ENCODE measurements around the gene CSTA.

The CSTA gene

DNA sequence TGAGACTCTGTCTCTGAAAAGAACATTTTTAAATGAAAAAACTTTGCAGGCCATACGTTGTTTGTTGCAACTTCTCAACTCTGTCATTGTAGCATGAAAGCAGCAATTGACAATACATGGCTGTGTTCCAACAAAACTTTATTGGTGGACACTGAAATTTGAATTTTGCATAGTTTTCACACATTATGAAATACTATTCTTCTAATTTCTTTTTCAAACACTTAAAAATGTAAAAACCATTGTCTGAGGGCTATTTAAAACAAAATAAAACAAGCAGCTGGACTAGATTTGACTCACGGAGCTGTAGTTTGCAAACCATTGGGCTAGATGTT lies 18.5 kb upstream of the CSTA start:
- H3K4me3 ChIP-seq (ENCODE audit: low read length), result no peak overlapping the region
- H3K4me1 ChIP-seq (ENCODE audit: control insufficient read depth, low read depth, low read length), result no peaks in the 10 kb centered on the region
- H3K36me3 ChIP-seq (ENCODE audit: control insufficient read depth, low read depth, low read length), result no peaks in the 10 kb centered on the region
- no peak overlapping the region for H3K27ac ChIP-seq (ENCODE audit: low read length)
- no peak overlapping the region for H3K9ac ChIP-seq (ENCODE audit: low read length)
- no peaks in the 10 kb centered on the region for H3K27me3 ChIP-seq (ENCODE audit: control insufficient read depth, insufficient read depth, low read length)
- H3K9me3 ChIP-seq (ENCODE audit: control insufficient read depth, low read depth, low read length), result no peaks in the 10 kb centered on the region

DNA sequence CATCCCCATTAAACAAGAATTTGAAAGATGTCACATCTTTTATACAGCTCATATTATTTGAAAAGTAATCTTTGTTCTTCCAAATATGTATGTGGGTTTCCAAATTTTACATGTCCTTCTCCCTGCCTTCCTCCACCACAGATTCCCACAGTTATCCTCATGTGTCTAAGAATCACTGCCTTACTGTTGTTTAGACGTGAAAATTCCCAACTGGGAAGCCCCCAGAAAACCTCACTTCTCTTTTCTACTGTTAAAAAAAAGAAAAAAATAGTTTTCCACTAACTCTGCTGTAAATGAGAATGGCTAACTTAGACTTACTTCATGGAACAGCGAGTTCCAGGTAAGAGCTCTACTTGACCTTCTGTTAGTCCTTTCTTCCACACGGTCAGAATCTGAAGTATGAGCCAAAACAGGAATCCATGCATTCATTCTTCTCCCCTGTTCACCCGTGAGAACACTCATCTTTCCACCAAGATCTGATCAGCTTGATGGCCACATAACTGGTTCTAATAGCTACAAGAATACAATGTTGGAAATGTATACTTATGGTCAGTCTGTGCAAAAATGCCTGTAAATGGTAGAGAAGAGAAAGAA lies 17.9 kb upstream of the CSTA start:
- Histone ChIP-seq H3K27me3 (ENCODE audit: control insufficient read depth, insufficient read depth, low read length) (no peaks in the 10 kb centered on the region), H3K9me3 (ENCODE audit: control insufficient read depth, low read depth, low read length) (no peaks in the 10 kb centered on the region), H3K4me1 (ENCODE audit: control insufficient read depth, low read depth, low read length) (no peaks in the 10 kb centered on the region), H3K36me3 (ENCODE audit: control insufficient read depth, low read depth, low read length) (no peaks in the 10 kb centered on the region), H3K4me3 (ENCODE audit: low read length) (no peak overlapping the region), H3K9ac (ENCODE audit: low read length) (no peak overlapping the region), H3K27ac (ENCODE audit: low read length) (no peak overlapping the region)

GRCh38 chr3:122307976-122308375 lies 17.1 kb upstream of the CSTA start:
- H3K9ac ChIP-seq (ENCODE audit: low read length), result no peak overlapping the region
- H3K4me3 ChIP-seq (ENCODE audit: low read length), result no peak overlapping the region
- no peaks in the 10 kb centered on the region for H3K4me1 ChIP-seq (ENCODE audit: control insufficient read depth, low read depth, low read length)
- no peaks in the 10 kb centered on the region for H3K36me3 ChIP-seq (ENCODE audit: control insufficient read depth, low read depth, low read length)
- no peaks in the 10 kb centered on the region for H3K9me3 ChIP-seq (ENCODE audit: control insufficient read depth, low read depth, low read length)
- no peak overlapping the region for H3K27ac ChIP-seq (ENCODE audit: low read length)
- H3K27me3 ChIP-seq (ENCODE audit: control insufficient read depth, insufficient read depth, low read length), result no peaks in the 10 kb centered on the region

- Histone ChIP-seq H3K4me1 (ENCODE audit: control insufficient read depth, low read depth, low read length) (no peaks in the 10 kb centered on the region), H3K9ac (ENCODE audit: low read length) (no peak overlapping the region), H3K9me3 (ENCODE audit: control insufficient read depth, low read depth, low read length) (no peaks in the 10 kb centered on the region), H3K36me3 (ENCODE audit: control insufficient read depth, low read depth, low read length) (no peaks in the 10 kb centered on the region), H3K27me3 (ENCODE audit: control insufficient read depth, insufficient read depth, low read length) (no peaks in the 10 kb centered on the region), H3K4me3 (ENCODE audit: low read length) (no peak overlapping the region), H3K27ac (ENCODE audit: low read length) (no peak overlapping the region)
Observed at GRCh38 chr3:122310361-122310760, 14.7 kb upstream of the CSTA start.

DNA sequence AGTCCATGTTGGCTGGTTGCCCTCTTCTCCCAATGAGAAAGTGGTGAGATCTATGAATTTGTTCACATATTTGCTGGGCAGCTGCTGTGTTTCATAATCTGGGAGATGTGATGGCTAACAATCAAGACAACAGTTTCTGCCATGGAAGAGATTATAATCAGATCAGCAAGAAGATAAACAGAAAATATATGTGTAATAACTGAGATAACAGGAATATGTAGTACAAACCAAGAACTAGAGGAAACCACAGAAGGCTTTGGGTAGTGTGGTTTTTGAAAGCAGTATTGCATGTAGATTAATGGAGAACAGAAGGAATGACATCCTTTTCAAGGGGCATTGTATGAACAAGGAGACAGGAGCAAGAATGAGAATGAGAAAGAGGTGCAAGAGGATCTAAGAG lies 12.2 kb upstream of the CSTA start:
- no peaks in the 10 kb centered on the region for H3K27me3 ChIP-seq (ENCODE audit: control insufficient read depth, insufficient read depth, low read length)
- no peaks in the 10 kb centered on the region for H3K4me1 ChIP-seq (ENCODE audit: control insufficient read depth, low read depth, low read length)
- H3K36me3 ChIP-seq (ENCODE audit: control insufficient read depth, low read depth, low read length), result no peaks in the 10 kb centered on the region
- H3K9me3 ChIP-seq (ENCODE audit: control insufficient read depth, low read depth, low read length), result no peaks in the 10 kb centered on the region
- no peak overlapping the region for H3K4me3 ChIP-seq (ENCODE audit: low read length)
- H3K27ac ChIP-seq (ENCODE audit: low read length), result no peak overlapping the region
- H3K9ac ChIP-seq (ENCODE audit: low read length), result no peak overlapping the region

DNA sequence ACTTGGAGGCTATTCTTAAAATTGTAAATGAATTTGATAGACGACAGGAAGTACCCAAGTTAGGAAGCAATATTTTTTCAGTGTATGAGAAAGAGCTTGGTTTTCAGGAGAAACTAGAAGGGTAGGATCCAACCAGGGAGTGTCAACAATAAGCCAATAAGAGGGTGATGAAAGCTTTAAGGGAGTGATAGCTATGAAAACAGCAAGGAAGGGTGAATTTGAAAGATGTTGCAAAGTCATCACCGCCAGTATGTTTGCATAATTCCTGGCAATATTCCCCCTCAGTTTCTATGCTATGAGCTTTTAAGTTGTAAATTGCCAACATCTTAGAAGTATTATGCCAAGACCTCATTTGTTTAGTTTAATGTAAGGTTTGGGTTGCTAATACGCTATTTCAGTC lies 11.8 kb upstream of the CSTA start:
- H3K4me3 ChIP-seq (ENCODE audit: low read length), result no peak overlapping the region
- H3K27me3 ChIP-seq (ENCODE audit: control insufficient read depth, insufficient read depth, low read length), result no peaks in the 10 kb centered on the region
- H3K9me3 ChIP-seq (ENCODE audit: control insufficient read depth, low read depth, low read length), result no peaks in the 10 kb centered on the region
- no peaks in the 10 kb centered on the region for H3K36me3 ChIP-seq (ENCODE audit: control insufficient read depth, low read depth, low read length)
- H3K4me1 ChIP-seq (ENCODE audit: control insufficient read depth, low read depth, low read length), result no peaks in the 10 kb centered on the region
- H3K9ac ChIP-seq (ENCODE audit: low read length), result no peak overlapping the region
- H3K27ac ChIP-seq (ENCODE audit: low read length), result no peak overlapping the region

- H3K36me3 ChIP-seq (ENCODE audit: control insufficient read depth, low read depth, low read length), result no peaks in the 10 kb centered on the region
- H3K9me3 ChIP-seq (ENCODE audit: control insufficient read depth, low read depth, low read length), result no peaks in the 10 kb centered on the region
- no peak overlapping the region for H3K4me3 ChIP-seq (ENCODE audit: low read length)
- H3K9ac ChIP-seq (ENCODE audit: low read length), result no peak overlapping the region
- H3K27me3 ChIP-seq (ENCODE audit: control insufficient read depth, insufficient read depth, low read length), result no peaks in the 10 kb centered on the region
- H3K27ac ChIP-seq (ENCODE audit: low read length), result no peak overlapping the region
- H3K4me1 ChIP-seq (ENCODE audit: control insufficient read depth, low read depth, low read length), result no peaks in the 10 kb centered on the region
Observed at GRCh38 chr3:122314228-122314876, 10.7 kb upstream of the CSTA start.

DNA sequence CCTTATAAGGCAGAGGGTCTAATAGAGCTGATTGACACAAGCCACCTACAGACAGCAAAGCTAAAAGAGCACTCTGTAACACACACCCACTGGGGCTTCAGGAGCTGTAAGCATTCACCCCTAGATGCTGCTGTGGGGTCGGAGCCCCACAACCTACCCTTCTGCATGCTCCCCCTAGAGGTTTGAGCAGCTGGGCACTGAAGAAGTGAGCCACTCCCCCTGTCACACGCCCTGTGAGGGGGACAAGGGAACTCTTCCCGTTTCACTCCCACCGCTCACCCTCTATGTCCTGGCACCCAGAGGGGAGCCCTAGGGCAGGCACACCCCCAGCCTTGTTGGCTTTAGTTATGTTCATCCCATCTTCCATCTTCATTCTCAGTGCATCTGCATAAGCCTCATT lies 9.4 kb upstream of the CSTA start:
- no peaks in the 10 kb centered on the region for H3K4me1 ChIP-seq (ENCODE audit: control insufficient read depth, low read depth, low read length)
- no peaks in the 10 kb centered on the region for H3K27me3 ChIP-seq (ENCODE audit: control insufficient read depth, insufficient read depth, low read length)
- no peaks in the 10 kb centered on the region for H3K9me3 ChIP-seq (ENCODE audit: control insufficient read depth, low read depth, low read length)
- H3K27ac ChIP-seq (ENCODE audit: low read length), result no peak overlapping the region
- H3K4me3 ChIP-seq (ENCODE audit: low read length), result peak overlapping the region; percentile 41
- H3K9ac ChIP-seq (ENCODE audit: low read length), result no peak overlapping the region
- H3K36me3 ChIP-seq (ENCODE audit: control insufficient read depth, low read depth, low read length), result no peaks in the 10 kb centered on the region

DNA sequence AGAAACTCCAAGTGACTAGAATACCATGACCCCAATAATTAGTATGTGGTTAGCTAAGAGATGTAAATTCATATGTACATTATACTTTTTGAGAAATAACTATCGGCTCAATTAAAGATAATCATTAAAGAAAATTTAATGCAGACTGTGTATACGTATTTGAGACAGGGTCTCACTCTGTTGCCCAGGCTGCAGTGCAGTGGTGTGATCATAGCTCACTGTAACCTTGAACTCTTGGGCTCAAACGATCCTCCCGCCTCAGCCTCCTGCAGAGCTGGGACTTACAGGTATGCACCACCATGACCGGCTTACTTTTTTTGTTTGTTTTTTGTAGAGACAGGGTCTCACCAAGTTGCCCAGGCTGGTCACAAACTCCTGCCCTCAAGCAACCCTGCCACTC lies 8.7 kb upstream of the CSTA start:
- no peaks in the 10 kb centered on the region for H3K27me3 ChIP-seq (ENCODE audit: control insufficient read depth, insufficient read depth, low read length)
- no peak overlapping the region for H3K4me3 ChIP-seq (ENCODE audit: low read length)
- H3K9ac ChIP-seq (ENCODE audit: low read length), result no peak overlapping the region
- H3K27ac ChIP-seq (ENCODE audit: low read length), result no peak overlapping the region
- H3K9me3 ChIP-seq (ENCODE audit: control insufficient read depth, low read depth, low read length), result no peaks in the 10 kb centered on the region
- no peaks in the 10 kb centered on the region for H3K4me1 ChIP-seq (ENCODE audit: control insufficient read depth, low read depth, low read length)
- no peaks in the 10 kb centered on the region for H3K36me3 ChIP-seq (ENCODE audit: control insufficient read depth, low read depth, low read length)

DNA sequence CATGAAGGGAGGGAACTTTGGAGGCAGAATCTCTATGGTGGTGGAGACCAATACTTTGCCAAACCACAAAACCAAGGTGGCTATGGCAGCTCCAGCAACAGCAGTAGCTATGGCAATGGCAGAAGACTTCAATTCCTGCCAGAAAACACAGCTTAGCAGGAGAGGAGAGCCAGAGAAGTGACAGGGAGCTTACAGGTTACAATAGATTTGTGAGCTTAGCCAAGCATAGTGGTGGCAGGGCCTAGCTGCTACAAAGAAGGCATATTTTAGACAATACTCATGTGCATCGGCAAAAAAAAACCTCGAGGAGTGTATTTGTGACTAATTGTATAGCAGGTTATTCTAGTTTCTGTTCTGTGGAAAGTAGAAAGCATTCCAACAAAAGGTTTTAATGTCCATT lies 6.4 kb upstream of the CSTA start:
- H3K27ac ChIP-seq (ENCODE audit: low read length), result no peak overlapping the region
- no peaks in the 10 kb centered on the region for H3K4me1 ChIP-seq (ENCODE audit: control insufficient read depth, low read depth, low read length)
- H3K4me3 ChIP-seq (ENCODE audit: low read length), result no peak overlapping the region
- no peak overlapping the region for H3K9ac ChIP-seq (ENCODE audit: low read length)
- no peaks in the 10 kb centered on the region for H3K9me3 ChIP-seq (ENCODE audit: control insufficient read depth, low read depth, low read length)
- no peaks in the 10 kb centered on the region for H3K27me3 ChIP-seq (ENCODE audit: control insufficient read depth, insufficient read depth, low read length)
- no peaks in the 10 kb centered on the region for H3K36me3 ChIP-seq (ENCODE audit: control insufficient read depth, low read depth, low read length)

DNA sequence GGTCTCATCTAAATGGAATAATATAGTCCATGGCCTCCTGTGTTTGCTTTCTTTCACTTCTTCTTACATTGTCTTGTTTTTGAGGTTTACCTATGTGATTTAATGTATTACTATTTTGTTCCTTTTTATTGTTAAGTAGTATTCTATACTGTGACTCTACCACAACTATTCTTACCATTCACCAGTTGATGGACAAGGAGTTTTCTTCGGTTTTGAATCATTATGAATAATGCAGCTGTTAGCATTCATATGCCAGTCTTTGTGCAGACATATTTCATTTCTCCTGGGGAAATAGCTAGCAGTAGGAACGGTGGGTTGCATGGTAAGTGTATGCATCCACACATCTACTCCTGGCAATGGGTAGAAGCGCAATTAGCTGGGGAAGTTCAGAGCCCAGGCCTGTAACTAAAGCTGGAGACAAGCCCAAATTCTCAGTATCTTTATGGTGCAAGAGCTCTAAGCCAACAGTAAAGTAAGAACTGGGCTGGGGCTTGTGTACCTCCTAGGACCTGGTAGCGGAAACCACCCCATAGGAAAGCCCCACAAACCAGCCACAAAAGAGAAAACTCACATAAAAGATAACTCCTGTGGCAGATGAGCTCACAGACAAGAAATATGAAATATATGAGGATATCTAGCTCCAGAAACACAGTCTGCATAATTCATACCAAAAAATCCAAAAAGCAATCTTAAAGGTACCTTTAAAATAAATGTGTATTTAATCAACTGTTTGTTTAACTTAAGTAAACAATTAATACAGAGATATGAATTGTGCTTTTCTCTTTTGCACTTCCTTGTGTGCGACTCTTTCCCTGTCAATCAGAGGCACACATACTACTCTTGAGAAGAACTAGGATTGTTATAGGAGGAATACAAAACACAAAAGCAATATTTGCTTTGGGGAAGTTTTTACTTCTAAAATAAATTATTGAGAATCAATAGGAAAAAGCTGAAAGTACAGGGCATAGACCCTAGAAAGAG lies 2.7 kb upstream of the CSTA start:
- Histone ChIP-seq H3K27ac (ENCODE audit: low read length) (no peak overlapping the region), H3K9ac (ENCODE audit: low read length) (no peak overlapping the region), H3K9me3 (ENCODE audit: control insufficient read depth, low read depth, low read length) (no peaks in the 10 kb centered on the region), H3K4me3 (ENCODE audit: low read length) (no peak overlapping the region), H3K36me3 (ENCODE audit: control insufficient read depth, low read depth, low read length) (no peaks in the 10 kb centered on the region), H3K4me1 (ENCODE audit: control insufficient read depth, low read depth, low read length) (no peaks in the 10 kb centered on the region), H3K27me3 (ENCODE audit: control insufficient read depth, insufficient read depth, low read length) (no peaks in the 10 kb centered on the region)

All from iPS-18a (cell line).